ENCODE measurements around the gene MBNL3. TPM values are rescaled to one million over a fixed set of nuclear protein-coding genes. Genes with fewer than 3 reads are reported as not detected.
"Not testable (repeated sequence)": the region's sequence is repeated elsewhere in the genome, so short reads cannot be mapped to it uniquely, and the experiment has no call there.

Gene MBNL3
- total RNA-seq, 1 experiment from 2014 or later, result 4.6 TPM

- TF ChIP-seq, protein P1, sequence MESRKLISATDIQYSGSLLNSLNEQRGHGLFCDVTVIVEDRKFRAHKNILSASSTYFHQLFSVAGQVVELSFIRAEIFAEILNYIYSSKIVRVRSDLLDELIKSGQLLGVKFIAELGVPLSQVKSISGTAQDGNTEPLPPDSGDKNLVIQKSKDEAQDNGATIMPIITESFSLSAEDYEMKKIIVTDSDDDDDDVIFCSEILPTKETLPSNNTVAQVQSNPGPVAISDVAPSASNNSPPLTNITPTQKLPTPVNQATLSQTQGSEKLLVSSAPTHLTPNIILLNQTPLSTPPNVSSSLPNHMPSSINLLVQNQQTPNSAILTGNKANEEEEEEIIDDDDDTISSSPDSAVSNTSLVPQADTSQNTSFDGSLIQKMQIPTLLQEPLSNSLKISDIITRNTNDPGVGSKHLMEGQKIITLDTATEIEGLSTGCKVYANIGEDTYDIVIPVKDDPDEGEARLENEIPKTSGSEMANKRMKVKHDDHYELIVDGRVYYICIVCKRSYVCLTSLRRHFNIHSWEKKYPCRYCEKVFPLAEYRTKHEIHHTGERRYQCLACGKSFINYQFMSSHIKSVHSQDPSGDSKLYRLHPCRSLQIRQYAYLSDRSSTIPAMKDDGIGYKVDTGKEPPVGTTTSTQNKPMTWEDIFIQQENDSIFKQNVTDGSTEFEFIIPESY (IDR thresholded peaks at IDR 0.05; ENCODE audit: extremely low read depth, insufficient replicate concordance, low read length), result no peak
- no peak for TF ChIP-seq ZNF274 (IDR thresholded peaks at IDR 0.05; ENCODE audit: low read depth, low read length)
- TF ChIP-seq, protein P2, sequence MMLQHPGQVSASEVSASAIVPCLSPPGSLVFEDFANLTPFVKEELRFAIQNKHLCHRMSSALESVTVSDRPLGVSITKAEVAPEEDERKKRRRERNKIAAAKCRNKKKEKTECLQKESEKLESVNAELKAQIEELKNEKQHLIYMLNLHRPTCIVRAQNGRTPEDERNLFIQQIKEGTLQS (IDR thresholded peaks at IDR 0.05), result no peak
- TF ChIP-seq EZH2 (IDR thresholded peaks at IDR 0.05), result no peak
- TF ChIP-seq, protein P3, sequence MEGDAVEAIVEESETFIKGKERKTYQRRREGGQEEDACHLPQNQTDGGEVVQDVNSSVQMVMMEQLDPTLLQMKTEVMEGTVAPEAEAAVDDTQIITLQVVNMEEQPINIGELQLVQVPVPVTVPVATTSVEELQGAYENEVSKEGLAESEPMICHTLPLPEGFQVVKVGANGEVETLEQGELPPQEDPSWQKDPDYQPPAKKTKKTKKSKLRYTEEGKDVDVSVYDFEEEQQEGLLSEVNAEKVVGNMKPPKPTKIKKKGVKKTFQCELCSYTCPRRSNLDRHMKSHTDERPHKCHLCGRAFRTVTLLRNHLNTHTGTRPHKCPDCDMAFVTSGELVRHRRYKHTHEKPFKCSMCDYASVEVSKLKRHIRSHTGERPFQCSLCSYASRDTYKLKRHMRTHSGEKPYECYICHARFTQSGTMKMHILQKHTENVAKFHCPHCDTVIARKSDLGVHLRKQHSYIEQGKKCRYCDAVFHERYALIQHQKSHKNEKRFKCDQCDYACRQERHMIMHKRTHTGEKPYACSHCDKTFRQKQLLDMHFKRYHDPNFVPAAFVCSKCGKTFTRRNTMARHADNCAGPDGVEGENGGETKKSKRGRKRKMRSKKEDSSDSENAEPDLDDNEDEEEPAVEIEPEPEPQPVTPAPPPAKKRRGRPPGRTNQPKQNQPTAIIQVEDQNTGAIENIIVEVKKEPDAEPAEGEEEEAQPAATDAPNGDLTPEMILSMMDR (IDR thresholded peaks at IDR 0.05 in 2 of 3, conservative IDR thresholded peaks at IDR 0.05 in 1 of 3; ENCODE audit: borderline replicate concordance in 1 of 3, insufficient read depth in 1 of 3, low read depth in 2 of 3, low read length in 2 of 3), result no peak
- no peak for TF ChIP-seq RAD21 (IDR thresholded peaks at IDR 0.05; ENCODE audit: low read depth)
- no peak for TF ChIP-seq ZFX (IDR thresholded peaks at IDR 0.05)
- no peak for TF ChIP-seq SRF (IDR thresholded peaks at IDR 0.05; ENCODE audit: low read depth)
- no peak for TF ChIP-seq EZH2phosphoT487 (IDR thresholded peaks at IDR 0.05; ENCODE audit: borderline replicate concordance)
- TF ChIP-seq JUND (IDR thresholded peaks at IDR 0.05), result no peak
- TF ChIP-seq REST (IDR thresholded peaks at IDR 0.05; ENCODE audit: low read depth), result no peak
- no peak for TF ChIP-seq POLR2AphosphoS5 (IDR thresholded peaks at IDR 0.05; ENCODE audit: low read depth, low read length)
- TF ChIP-seq EGR1 (IDR thresholded peaks at IDR 0.05; ENCODE audit: low read depth), result no peak
- no peaks in the 10 kb centered on the region for H4K20me1 ChIP-seq (ENCODE audit: insufficient read depth)
- no peak overlapping the region for H3K27ac ChIP-seq (ENCODE audit: low read depth, low read length)
- no peaks in the 10 kb centered on the region for H3K36me3 ChIP-seq (ENCODE audit: control insufficient read depth in 1 of 2, insufficient read depth in 2 of 2, low read length in 2 of 2)
- no peak overlapping the region for H3K4me3 ChIP-seq (replicated peaks in 1 of 2; ENCODE audit: low read depth in 1 of 2, low read length in 2 of 2)
- no peak overlapping the region for H3K9ac ChIP-seq (ENCODE audit: low read length)
- no peak overlapping the region for H3K4me2 ChIP-seq (ENCODE audit: low read length)
- ChIA-PET CTCF (no interaction called here), POLR2A (no interaction called here), RAD21 (ENCODE audit: low non-redundant PET in 1 of 2, low total read pairs in 2 of 2, uncharacterized antibody in 2 of 2, unreplicated experiment in 2 of 2) (no interaction called here)
- H3K27me3 ChIP-seq (ENCODE audit: insufficient read depth, low read length), result no peaks in the 10 kb centered on the region
- H3K4me1 ChIP-seq (ENCODE audit: control insufficient read depth in 1 of 2, insufficient read depth in 2 of 2, low read length in 2 of 2), result no peaks in the 10 kb centered on the region
- no TSS peak for BruUV-seq (replicated peaks)
- ATAC-seq (no peak), DNase-seq (ENCODE audit: low read depth, low spot score) (no peak)
- no peaks in the 10 kb centered on the region for H3K9me2 ChIP-seq (ENCODE audit: insufficient read depth)
- no peaks in the 10 kb centered on the region for H3K79me2 ChIP-seq (ENCODE audit: insufficient read depth, low read length)
- H2AFZ ChIP-seq (ENCODE audit: low read depth, low read length, poor library complexity, severe bottlenecking), result no peak overlapping the region
- intact Hi-C loops (cut with micrococcal nuclease), result no loop called here
- no peaks in the 10 kb centered on the region for H3K9me3 ChIP-seq (ENCODE audit: control insufficient read depth in 1 of 2, insufficient read depth in 1 of 2, low read depth in 1 of 2, low read length in 2 of 2)
These were observed 158.6 kb downstream of the MBNL3 start for GRCh38 chrX:132330156-132330729.

- ATAC-seq; DNase-seq (ENCODE audit: low read depth, low spot score); H3K27me3 ChIP-seq (ENCODE audit: insufficient read depth, low read length); H3K36me3 ChIP-seq (ENCODE audit: control insufficient read depth in 1 of 2, insufficient read depth in 2 of 2, low read length in 2 of 2); H2AFZ ChIP-seq (ENCODE audit: low read depth, low read length, poor library complexity, severe bottlenecking); RAD21 ChIA-PET (ENCODE audit: low non-redundant PET in 1 of 2, low total read pairs in 2 of 2, uncharacterized antibody in 2 of 2, unreplicated experiment in 2 of 2); H3K4me2 ChIP-seq (ENCODE audit: low read length); H3K9me3 ChIP-seq (ENCODE audit: control insufficient read depth in 1 of 2, insufficient read depth in 1 of 2, low read depth in 1 of 2, low read length in 2 of 2); H4K20me1 ChIP-seq (ENCODE audit: insufficient read depth); H3K9ac ChIP-seq (ENCODE audit: low read length); H3K79me2 ChIP-seq (ENCODE audit: insufficient read depth, low read length); H3K9me2 ChIP-seq (ENCODE audit: insufficient read depth); POLR2A ChIA-PET; intact Hi-C loops (cut with micrococcal nuclease); H3K27ac ChIP-seq (ENCODE audit: low read depth, low read length); CTCF ChIA-PET; H3K4me3 ChIP-seq (replicated peaks in 1 of 2; ENCODE audit: low read depth in 1 of 2, low read length in 2 of 2); H3K4me1 ChIP-seq (ENCODE audit: control insufficient read depth in 1 of 2, insufficient read depth in 2 of 2, low read length in 2 of 2); BruUV-seq (replicated peaks): not testable (repeated sequence)
These were observed 161.9 kb downstream of the MBNL3 start for GRCh38 chrX:132326960-132327359.

All from HCT116 (cell line).